Measurements from ENCODE around the gene PLEKHA7. TPM values are rescaled to one million over a fixed set of nuclear protein-coding genes. Genes with fewer than 3 reads are reported as not detected.
"Not testable (repeated sequence)": the region's sequence is repeated elsewhere in the genome, so short reads cannot be mapped to it uniquely, and the experiment has no call there.

The PLEKHA7 gene
- total RNA-seq, 1 experiment from 2014 or later = 0.75 TPM

DNA sequence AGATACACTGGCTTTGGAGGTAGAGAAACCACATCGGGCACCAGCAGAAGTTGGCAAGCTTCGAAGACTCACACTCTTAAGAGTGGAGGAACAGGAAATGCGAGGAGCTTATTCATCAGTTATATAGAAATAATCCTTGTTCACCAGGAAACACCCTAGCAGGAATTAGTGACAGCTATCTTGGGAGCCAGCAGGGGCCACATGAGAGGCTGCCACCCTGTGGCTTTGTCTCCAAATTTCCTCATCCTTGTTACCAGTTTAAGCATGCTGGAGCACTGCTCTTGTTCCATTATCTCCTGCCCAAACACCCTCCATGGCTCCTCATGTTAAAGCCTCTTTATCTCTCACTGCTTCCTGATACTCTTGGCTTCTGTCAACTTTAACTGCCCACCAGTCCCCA, 131.0 kb downstream of the PLEKHA7 start:
- DNase-seq (ENCODE audit: low spot score) = no peak

DNA sequence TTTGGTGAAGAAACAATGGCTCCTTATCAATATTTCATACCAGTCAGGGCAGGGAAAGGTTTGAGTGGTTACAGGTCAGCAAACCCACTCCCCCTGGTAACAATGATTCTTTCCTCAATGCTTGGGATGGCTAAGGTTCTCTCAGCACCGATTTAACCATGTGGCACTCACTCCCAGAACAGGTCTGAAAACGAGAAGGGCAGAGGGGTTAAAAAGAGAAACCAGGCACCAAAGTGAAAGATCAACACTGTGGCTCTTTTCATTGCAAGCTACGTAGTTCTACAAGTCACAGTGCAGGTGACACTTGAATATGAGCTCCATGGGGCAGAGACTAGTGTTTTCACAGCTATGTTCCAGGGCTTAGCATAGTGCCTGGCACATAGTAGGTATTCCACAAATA, 132.4 kb downstream of the PLEKHA7 start:
- DNase-seq (ENCODE audit: low spot score) = no peak

DNA sequence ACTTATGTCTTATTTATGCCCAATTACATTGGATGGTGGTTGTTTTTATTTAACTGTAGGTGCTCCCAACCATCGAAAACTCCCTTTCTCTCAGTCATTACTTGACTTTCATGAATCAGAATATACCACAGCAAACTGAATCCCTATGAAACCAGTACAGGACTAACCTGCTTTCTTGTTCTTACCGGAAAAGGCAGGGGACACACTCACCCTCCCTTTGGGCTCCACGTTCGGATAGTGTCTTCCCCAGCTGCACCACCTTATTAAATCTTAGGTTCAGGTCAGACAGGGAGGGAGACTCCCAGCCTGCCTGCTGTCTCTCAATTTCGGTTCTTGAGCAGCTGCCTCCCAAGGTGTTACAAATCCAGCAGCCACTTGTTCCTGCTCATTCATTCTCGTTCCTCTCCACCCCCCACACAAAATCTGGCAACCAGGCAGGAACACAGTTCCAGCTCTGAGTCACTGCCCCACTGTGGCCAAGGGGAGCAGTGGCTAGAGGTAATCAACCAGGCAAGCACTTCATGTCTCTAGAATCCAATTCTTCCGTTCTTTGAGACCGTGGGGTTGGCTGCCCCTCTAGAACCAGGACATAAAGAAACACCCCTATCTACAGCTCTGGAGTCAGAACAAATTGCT, 133.0 kb downstream of the PLEKHA7 start:
- DNase-seq (ENCODE audit: low spot score) = peak; percentile 31

DNA sequence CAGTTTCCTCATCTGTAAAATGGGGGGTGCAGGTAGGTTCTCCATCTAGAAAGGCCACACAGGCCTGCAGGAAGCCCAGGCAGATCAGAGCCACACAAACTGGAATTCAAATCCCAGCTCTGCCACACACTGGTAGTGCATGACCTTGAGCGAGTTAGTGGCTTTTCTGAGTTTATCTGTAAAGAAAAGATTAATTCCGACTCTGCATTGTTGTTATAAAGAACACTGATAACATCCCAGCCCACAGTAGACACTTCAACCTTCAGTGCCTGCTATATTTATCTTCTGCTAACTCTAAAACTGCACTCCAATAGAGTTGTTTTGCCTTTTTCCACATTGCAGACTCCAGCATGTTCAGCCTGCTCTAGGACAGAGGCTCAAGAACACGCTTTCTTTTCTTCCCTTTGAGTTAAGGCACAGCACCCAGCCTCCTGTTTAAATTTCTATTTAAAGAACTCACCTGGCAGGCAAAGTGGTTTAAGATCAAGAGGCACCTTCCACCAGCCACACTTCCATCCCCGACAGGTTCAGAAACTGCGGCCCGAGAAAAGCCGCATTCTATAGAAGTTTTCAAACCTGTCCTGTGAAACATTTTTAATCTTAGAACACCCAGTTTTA, 133.9 kb downstream of the PLEKHA7 start:
- no peak for DNase-seq (ENCODE audit: low spot score)

DNA sequence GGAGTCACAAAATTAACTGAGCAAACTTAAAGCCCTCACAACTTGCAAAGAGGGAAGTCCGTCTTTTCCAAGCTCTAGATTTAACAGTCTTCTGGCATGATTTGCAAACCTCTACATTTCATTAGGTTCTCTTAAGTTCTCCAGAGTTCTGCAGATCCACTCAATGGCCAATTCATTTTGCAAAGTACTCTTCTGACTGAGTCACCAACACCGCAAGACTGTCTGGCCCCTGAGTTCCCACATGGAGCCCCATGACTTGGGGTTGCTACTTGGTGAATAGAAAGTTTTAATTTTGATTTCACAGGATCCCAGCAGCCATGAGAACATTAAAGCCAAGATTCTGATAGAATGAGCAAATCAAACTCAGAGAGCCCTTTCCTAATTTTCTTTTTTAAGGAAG, 134.5 kb downstream of the PLEKHA7 start:
- DNase-seq (ENCODE audit: low spot score) = no peak

DNA sequence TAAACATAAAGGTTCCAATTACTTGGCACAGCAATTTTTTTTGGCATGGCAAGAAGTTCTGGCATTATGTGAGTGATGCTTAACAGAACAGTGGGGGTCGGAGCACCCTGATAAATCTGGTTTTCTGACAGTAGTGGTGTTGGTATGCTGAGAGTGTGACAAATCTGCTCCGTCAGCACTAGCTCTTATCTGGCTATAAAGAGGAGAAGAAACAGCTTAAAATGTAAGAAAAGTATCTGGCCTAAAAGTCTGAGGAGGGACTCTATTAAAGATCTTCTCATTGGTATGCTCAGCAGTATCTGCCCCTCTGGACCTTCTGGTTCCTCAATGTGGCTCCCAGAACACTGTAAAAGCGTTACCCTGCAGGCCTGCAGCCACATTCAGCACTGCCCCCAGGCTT, 137.4 kb downstream of the PLEKHA7 start:
- no peak for DNase-seq (ENCODE audit: low spot score)

DNA sequence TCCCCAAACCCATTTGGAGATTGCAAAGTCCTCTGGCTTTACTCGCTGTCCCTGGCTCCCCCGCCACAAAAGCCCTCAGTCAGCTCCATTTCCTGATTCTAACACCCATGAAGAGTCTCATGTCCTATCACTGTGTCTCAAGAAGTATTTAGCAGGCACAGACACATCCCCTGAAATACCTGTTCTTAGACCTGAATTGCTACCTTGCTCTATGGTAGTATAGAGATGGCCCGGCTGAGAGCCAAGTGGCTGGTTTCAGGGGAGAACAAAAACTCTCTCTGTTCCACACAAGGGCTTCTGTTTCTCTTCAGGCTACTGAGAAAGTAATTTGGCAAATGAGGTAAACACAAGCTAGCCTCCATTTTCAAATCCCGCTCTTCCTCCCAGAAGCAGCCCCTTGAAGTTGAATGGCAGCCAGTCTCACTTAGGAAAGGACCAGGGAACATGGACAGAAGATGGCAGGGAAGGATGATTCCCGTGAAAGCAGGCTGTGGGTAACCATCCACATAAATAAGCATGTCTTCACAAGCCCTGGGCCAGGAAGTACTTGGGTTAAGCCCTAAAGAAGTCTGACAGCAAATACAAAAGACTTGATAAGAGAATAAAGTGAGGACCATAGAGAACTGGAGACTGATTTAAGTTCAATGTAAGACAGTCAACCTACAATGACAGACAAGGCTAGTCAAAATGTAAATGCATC, 138.0 kb downstream of the PLEKHA7 start:
- DNase-seq (ENCODE audit: low spot score) = no peak

DNA sequence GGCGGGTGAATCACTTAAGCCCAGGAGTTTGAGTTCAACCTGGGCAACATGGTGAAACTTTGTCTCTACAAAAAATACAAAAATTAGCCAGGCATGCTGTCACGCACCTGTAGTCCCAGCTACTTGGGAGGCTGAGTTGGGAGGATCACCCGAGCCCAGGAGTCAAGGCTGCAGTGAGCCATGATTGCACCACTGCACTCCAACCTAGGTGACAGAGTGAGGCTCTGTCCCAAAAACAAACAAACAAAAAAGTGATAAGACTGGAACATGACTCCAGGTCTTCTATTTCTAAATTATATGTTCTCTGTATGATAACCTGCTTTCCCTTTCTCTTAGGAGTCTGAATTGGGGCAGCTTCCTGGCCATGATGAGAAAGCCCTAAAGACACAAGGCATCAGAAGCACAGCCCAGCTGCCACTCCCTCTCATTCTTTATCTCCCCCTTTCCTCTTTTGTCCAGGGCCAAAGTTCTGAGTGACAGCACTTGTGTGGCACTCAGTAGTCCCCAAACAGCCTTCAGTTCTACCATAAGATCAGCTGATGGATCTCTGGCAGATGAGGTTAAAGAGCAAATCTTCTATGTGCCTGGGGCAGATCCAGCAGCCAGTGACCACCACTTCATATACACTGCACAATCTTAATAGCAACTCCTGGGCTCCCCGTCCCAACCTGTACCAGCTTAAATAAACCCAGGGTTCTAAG, 139.8 kb downstream of the PLEKHA7 start:
- no peak for DNase-seq (ENCODE audit: low spot score)

DNA sequence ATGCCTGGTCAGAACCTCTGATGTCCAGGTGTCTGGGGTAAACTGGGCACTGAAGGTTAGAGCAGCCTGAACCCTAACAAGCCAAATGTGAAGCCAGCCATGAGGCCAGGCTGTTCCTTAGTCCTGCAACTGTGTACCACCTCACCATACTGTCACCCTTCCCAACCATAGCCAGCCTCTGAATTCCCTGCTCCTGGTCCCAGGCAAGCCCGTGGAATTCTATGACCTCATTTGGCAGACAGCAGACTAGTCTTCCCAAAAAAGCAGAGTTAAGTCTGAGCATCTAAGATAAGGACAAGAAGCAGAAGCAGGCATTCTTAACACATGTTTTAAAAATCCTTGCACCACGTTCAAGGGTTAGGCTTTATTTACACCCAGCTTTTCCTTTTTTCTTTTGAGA, 140.9 kb downstream of the PLEKHA7 start:
- no peak for DNase-seq (ENCODE audit: low spot score)

DNA sequence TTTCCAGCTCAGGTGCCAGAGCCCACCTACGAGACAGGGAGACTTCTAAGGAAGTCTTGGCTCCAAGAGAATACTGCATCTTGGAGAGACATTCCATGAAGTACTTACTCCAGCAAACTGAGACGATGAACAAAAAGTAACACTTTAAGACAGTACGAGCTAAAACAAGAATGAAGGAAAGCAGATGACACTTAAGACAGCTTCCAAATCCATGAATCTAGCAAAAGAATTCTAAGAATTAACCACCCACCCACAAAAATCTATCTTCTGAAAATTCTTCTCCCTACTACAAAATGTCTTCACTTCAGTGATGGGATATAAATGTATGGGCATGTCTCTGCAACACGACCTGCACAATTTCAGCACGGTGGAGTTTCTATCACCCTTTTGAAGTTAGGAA, 142.8 kb downstream of the PLEKHA7 start:
- DNase-seq (ENCODE audit: low spot score) = no peak

DNA sequence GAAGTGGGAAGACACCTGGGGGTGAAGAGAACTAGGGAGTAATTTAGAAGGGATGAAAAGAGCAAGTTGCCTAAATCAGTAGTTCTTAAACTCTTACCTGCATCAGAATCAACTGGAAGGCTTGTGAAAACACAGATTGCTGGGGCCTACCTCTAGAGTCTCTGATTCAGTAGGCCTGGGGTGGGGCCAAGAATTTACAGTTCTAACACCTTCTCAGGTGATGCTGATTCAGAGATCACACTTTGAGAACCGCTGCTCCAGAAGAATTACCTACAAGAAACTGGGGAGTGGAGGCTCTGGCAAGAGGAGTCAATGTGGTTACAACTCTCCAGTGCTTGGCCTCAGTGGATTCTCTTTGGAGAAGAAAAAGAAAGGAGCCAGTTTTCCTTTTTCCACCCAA, 147.1 kb downstream of the PLEKHA7 start:
- no peak for DNase-seq (ENCODE audit: low spot score)

DNA sequence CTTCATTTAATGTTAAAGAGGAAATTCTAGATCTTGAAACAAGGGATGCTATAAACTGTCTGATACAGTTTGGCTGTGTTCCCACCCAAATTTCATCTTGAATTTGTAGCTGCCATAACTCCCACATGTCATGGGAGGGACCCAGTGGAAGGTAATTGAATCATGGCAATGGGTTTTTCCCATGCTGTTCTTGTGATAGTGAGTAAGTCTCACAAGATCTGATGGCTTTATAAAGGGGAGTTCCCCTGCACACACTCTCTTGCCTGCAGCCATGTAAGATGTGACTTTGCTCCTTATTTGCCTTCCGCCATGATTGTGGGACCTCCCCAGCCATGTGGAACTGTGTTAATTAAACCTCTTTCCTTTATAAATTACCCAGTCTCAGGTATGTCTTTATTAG, 149.8 kb downstream of the PLEKHA7 start:
- not testable (repeated sequence) for DNase-seq (ENCODE audit: low spot score)

DNA sequence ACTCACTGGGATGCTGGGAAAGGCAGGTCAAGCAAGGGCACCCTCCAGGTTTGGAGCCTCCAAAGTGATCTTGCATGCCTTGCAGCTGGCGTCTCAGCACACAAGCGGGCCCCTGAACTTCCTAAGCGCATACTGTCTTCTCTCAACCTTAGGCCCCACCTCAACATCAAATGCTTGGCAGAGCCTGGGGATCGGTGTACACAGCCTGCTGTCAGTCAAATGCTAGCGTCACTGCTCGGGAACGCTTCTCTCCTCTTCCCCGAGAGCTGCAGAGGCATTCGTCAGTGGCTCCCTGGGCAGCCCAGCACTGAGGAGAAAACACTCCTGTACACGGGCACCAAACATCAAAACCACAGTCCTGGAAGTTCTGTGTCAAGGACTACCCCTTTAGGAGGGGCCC, 150.8 kb downstream of the PLEKHA7 start:
- no peak for DNase-seq (ENCODE audit: low spot score)

DNA sequence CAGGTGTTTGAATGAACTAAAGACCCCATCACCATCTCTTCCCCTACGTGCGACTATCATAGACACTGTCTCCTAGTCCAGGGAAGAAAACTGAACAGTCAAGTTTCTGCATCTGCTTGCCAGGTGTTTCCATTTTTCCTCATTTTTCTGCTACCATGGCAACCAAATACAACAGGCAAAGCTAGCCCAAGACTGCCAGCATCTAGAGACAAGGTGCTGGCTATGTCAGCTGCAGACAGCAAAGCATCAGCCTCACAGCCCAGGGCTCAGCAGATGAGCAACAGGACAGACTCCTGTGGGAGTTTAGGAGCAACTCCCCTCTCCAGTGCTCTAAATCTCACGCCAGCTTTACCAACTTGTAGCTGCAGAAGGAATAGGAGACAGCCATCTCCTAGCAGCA, 151.5 kb downstream of the PLEKHA7 start:
- DNase-seq (ENCODE audit: low spot score) = no peak

DNA sequence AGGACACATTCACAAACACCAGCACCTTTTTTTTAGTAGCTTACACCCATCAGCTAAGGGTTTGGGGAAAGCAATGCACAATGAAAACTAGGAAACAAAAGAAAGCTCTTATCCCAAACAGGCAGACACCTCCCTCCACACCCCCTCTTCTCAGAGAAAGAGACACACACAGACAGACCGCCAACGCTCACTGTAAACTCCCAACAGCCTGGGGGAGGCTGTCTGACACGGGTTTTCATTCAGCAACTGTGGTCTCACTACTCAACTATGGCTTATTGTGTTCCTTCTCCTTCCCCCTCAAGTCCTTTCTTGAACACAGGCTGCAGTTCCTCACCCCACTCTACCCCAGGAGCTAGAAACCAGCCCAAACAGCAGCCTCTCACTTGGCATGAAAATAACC, 152.4 kb downstream of the PLEKHA7 start:
- DNase-seq (ENCODE audit: low spot score) = no peak

DNA sequence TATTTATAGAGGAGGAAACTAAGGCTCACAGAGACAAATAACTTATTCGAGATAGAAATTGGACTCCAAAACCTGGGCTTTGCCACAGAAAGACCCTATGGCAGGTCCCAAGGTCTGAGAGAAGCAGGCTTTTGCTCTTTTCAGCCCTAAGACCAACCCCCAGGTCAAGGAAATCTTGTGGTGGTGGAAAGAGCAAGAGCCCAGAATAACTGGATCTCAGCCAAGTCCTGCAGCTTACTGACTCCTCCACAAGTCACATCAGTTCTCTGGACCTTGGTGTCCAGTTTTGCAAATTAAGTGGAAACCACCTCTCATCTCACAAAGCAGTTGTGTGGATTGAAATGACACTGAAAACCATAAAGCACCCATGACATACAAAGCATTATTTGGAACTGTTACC, 153.6 kb downstream of the PLEKHA7 start:
- DNase-seq (ENCODE audit: low spot score) = no peak

DNA sequence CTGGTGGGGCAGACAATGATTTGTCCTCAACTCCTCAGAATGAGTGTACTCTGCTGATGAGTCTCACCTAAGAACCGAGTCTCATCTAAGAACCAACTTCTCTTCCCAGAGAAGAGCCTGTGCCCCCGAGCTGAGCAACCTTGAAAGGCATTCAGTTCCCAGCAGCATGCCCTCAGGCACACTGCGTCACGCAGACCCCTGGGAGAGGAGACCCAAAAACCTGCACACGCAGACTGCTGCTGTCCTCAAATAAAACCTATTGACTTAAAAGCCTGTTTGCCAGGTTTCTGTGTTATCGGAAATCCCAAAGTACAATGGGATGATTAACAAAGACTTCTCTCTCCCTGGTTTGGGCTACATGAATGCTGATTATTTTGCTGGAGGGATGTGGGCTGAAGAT, 154.6 kb downstream of the PLEKHA7 start:
- no peak for DNase-seq (ENCODE audit: low spot score)

DNA sequence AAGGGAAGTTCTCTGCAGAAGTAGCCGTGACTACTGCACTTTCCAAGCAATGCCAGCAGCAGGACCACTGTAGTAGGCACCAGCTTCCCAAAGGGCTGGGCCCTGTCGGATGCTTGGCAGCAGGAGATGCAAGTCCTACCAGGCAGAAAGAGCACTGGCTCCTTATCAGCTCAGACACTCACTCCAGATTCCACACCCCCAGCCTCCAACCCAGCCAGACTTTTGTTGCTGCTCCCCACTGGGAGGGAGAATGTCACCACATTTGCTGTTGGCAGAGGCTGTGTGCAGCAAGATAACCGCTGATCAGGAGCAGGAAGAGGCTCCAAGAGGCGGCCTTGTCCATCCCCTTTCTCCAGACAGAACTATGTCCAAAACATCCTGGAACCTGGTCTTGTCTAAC, 157.0 kb downstream of the PLEKHA7 start:
- no peak for DNase-seq (ENCODE audit: low spot score)

DNA sequence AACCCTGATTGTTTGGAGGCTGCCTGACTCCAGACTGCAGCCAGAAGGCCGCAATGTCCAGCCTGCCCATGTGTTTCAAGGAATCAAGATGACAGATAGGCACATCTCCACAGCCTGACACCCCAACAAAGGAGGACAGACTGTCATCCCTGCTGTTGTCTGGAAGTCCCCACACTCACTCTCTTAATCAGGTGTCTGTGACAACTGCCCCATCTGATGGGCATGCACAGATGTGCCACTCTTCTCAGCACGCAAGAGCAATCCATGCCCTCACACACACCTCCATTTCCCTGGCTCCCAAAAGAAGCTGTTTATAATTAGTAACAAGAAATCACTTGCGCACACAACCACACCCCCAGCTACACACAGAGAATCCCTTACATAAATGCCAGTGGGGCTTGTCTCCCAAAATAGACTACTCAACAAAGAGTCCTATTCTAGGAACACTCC, 158.2 kb downstream of the PLEKHA7 start:
- no peak for DNase-seq (ENCODE audit: low spot score)

DNA sequence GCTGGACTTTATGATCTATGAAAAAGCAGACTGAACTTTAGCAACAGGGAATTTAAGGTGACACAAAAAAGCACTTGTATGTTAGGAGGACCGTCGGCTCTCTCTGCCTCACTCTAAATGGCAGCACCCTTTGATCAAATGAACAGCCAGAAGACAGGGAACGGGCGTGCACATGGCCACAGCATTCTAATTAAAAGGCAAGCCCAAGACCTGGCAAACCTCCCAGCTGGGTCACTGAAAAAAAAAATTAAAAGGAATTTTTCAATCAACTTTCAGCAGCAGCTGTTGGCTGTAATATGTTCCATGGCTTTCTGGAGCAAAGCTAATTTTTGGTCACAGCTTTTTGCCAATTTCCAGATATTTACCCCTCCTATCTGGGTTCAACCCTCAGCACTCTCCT, 159.2 kb downstream of the PLEKHA7 start:
- no peak for DNase-seq (ENCODE audit: low spot score)

DNA sequence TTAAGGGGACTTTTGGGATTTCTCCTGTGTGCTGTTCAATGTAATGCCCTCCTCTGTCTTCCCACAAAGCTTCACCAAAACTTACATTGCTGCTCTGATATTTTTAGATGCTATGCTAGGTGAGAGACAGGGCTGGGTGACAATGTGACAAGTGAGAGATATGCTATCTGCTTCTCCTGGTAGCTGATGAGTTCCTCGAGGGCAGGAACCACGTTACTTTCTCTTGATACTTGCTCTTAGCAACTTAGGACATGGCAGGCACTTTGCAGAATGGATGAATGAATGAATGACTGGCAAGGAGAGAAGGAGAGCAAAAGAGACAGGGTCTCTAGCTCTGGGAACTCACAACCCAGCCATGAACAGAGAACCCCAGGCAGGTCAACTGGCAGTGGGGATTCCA, 160.4 kb downstream of the PLEKHA7 start:
- no peak for DNase-seq (ENCODE audit: low spot score)

DNA sequence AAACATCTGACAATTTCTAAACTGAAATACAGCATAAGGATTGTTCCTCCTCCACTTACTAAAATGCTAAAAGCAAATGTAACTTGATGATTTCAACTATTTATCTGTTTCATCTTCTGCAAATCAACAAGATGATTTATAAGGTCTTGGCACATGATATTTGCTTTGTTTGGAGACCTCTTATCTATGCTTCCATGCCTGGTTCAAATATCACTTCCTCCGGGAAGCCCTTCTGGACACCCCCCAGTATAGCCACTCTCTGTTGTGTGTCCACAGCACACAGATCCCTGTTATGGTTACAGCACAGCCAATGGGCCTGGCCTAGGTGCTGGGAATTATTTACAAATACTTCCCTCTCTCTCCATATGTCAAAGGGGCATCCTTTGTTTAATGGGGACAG, 160.9 kb downstream of the PLEKHA7 start:
- DNase-seq (ENCODE audit: low spot score) = no peak

DNA sequence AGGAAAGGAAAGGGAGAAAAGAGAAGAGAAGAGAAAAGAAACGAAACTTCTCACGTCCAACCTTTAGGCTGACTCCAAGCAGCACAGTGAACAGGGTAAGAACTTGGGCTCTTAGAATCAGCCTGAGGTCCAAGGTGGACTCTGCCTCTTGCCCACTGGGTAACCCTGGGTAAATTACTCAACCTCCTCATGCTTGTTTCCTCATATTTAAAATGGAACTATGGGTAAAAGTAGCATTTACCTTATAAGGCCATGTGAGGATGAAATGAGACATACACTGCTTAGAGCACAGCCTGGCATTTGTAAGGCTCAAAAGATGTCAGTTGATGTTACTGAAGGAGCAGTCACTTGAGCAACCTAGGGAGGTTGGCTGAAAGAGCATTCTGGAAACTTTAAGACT, 167.9 kb downstream of the PLEKHA7 start:
- DNase-seq (ENCODE audit: low spot score) = peak; percentile 15

Measured in H4 (cell line).